GM18502 (cell line): ENCODE data around the gene ARID2.
A peak's percentile ranks its signal among the peaks of the same experiment; 100 is the strongest.

Experiments used
- ATAC-seq: cut with Tn5 transposase; IDR thresholded peaks from one replicate; pipeline ENCODE4 v1.9.1; 2021; ENCODE audit warnings: mild to moderate bottlenecking; ENCODE audit not compliant: unreplicated experiment, poor library complexity

Gene ARID2

DNA sequence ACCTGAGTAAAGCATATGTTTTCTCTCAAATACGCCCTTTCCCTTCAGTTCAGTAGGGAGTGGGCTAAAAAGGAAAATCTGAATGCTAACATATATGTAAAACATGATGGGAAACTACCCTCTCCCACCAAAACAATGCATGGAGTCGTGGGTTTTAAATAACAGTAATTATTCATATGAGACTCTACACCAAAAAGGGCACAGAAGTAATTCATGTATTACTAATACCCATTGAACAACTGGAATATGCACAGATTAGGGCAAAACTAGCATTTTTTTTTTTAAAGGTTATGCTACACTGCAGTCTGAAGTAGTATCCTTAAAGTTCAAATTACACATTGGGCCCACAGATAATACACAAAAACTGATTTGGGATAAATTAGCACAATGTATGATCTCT, 8.1 kb upstream of the ARID2 start:
- no peak for ATAC-seq

DNA sequence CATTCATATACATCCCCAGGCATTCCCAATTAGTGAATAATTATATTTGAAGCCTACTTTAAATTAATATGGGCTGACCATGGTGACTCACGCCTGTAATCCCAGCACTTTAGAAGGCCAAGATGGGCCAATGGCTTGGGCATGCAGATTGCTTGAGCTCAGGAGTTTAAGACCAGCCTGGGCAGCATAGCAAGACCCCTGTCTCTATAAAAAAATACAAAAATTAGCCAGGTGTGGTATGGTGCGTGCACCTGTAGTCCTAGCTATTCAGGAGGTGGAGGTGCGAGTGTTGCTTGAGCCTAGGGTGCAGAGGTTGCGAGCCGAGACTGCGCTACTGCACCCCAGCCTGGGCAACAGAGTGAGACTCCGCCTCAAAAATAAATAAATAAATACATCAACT, 7.6 kb upstream of the ARID2 start:
- ATAC-seq, result no peak

DNA sequence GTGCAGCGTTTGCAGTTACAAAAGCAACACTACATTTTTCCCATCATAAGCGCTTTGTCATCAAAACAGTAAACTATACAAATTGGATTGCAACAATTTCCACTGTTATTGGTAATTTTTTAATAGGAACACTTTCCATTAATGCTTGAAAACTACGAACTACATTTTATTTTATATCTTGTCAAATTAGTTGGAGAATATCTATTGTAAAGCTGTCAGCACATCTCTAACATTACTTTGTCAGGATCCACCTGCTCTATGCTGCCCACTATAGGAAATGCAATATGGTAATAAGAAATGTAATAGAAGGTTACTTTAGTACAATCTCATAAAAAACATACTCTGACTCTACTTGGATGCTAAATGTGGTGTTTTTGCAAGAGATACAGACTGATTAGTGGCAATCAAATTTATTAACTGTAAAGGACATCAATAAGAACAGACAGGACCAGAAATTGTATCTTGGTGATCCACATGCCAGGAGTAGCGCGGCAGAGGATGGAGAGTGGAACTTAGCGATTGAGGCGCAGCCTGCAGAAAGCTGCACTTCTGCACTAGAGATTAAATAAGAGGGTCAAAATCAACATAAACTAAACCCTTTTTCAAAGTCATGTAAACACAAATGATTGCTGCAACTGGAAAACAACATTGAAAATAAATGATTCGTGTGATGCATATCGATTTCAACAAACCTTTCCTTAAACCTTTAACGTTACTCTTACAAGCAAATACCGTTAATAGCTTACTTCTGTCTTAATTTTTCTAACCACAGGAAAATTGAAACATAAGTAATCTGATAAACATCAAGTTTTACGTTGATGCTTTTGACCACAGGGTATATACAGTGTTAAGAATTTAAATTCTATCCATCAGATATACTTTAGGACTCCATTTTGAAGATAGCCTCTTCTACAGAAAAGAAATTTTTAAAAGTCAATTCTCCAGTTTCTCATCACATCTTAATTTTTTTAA, 3.6 kb upstream of the ARID2 start:
- ATAC-seq, result no peak

DNA sequence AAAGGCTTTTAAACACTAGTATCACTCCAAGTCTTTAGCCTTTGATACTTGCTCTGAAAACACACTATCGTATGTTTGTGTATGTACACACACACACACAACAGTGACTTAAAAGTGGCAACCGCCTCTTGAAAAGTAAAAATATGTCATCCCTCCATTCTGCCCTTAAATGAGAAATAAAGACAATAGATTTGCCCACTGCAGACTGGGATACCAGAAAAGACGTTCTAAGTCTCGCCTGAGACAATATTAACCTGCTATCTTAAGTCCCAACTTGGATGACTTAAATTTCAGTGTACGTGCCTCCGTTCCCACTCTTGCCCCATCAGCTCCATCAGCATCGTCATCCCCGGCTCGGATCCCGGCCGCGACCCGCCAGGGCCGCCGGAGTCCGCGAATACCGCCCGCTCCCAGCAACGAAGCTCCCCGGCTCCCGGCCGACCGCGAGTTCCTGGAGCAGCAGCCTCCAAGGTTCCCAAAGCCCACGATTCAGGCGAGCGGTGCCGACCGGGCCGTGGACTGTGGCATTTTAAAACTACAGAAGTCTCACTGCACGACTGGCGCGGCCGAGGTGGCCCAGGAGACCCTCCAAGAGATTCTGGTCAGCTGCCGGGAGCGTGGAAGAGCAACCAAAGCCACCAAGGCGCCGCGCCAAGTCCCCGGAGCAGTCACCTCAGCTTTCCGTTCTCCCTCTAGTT, 2.8 kb upstream of the ARID2 start:
- ATAC-seq, result no peak

GRCh38 chr12:45727301-45727979, 2.1 kb upstream of the ARID2 start:
- peak; percentile 61 for ATAC-seq

DNA sequence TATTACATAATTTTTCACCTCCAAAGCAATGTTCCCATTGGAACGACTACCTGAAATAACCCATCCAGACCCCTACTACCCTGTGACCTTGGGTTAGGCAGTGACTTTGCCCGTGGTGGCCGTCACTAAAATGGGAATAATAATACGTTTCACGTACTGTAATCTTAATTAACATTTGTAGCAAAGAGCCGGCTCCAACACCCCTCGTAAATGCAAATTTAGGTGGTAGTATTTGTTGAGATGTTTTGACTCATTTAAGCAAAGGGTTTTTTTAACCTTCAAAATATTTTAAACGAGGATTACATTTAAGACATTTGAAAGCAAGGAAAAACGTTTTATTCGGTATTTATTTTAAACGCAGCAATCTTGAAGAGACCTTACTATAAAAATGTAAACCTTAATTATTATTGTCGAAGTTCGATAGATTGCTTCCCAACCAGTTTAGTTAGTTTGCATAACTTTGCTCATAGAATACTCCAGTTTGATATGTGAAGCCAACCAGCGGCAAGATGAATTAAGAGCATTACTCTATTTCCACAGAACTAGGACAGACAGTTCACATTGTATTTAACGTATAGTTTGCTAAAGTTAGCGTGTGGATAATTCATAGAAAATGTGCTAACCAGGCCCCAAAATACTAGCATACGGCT, 1.4 kb upstream of the ARID2 start:
- no peak for ATAC-seq

DNA sequence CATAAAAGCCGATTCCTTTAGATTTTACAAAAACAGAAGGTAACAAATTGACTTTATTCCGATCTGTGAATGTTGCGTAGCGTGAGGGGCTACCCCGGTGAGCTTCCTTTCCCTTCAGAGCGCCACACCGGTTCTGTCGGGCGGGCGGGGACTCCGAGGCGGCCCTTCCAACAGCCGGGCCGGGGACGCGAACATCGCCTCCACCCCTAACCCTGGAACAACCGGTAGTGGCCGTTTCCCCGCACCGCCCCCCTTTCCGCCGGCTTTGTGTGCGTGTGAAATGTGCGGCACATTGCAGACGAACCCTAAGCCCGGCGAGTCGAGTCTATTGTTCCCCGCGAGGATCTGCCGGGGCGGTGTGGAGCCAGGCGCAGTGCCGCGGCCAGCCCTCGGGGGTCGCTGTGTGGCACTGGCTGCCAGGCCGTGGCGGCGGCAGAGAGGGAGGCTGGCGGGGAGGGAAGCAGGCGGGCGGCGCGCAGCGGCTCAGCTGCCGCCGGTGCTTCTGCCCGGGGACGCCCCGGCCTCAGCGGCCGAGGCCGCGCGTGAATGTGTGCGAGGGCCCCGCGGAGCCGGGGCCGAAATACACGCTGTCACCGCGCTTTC, 775 bp upstream of the ARID2 start:
- peak; percentile 56 for ATAC-seq

GRCh38 chr12:45730084-45730347, 510 bp downstream of the ARID2 start:
- no peak for ATAC-seq

GRCh38 chr12:45730348-45731189, 1.1 kb downstream of the ARID2 start:
- no peak for ATAC-seq

- no peak for ATAC-seq
Measured at GRCh38 chr12:45731190-45731775, 1.8 kb downstream of the ARID2 start.

DNA sequence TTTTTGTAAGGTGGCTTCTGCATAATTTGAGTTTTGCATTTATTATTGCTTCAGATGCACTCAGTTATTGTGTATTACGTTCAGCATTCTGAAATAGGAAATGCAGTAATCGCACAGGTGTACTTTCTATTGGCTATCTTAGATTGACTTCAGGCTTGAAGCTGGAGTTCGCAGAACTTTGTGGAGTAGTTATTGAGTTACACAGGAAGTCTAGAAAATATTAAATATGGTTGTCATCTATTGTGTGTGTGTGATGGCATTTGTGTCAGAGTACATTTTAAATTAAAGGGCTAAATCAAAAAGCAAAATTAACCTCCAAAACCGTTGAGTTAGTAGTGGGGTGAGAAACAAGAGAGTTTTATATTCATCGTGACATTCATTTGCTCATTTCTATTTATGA, 2.7 kb downstream of the ARID2 start:
- no peak for ATAC-seq

- no peak for ATAC-seq
Measured at GRCh38 chr12:45732936-45733335, 3.4 kb downstream of the ARID2 start.

DNA sequence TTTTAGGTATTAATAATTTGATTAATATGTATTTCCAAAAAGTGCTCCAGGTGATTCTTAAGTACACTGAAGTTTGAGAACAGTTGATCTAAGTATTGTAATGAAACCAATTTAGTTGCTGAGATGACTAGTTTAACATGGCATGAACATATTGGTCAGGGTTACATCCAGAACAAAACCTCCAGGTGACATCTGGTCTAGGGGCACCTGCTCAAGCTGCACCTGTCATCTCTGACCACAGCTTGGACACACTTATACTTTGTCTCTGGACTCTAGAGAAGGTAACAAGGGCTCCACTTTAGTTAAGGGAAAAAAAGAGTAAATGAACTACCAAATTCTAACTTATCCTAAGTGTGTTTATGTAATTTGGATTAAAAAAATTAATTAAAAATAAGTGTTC, 8.1 kb downstream of the ARID2 start:
- ATAC-seq, result no peak

GRCh38 chr12:45742590-45742989, 13.1 kb downstream of the ARID2 start:
- ATAC-seq, result no peak

GRCh38 chr12:45743247-45743646, 13.7 kb downstream of the ARID2 start:
- no peak for ATAC-seq

DNA sequence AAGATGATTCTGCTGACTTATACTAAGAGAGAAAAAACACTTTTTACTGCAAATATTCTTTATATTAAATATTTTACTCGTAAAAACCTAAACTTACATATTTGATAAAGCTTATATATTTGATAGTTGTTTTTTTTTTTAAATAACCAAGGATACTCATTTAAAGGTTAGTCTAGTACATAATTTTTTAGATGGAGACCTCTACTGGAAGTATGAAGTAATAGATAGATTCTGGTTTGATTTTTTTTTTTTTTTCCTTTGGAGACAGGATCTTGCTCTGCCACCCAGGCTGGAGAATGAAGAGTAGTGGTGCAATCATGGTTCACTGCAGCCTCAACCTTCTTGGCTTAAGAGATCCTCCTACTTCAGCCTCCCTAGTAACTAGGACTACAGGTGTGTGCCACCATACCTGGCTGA, 16.4 kb downstream of the ARID2 start:
- no peak for ATAC-seq

DNA sequence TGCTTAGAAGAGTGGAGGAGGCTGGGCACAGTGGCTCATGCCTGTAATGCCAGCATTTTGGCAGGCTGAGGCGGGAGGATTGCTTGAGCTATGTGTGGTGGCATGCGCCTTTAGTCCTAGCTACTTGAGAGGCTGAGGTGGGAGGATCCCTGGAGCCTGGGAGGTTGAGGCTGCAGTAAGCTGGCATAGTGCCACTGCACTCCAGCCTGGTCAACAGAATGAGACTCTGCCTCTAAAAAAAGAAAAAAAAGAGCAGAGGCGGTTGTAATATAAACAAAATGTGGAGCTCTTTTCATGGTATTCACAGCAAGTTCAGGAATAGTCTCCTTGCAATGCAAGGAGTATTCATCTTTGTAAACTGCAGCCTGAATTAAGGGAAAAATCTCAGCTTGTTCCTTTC, 27.2 kb downstream of the ARID2 start:
- ATAC-seq, result no peak

- no peak for ATAC-seq
Measured at GRCh38 chr12:45757172-45757571, 27.7 kb downstream of the ARID2 start.

GRCh38 chr12:45760333-45760732, 30.8 kb downstream of the ARID2 start:
- ATAC-seq, result no peak
